ENCODE results near the gene CCDC57. TPM values are rescaled to one million over a fixed set of nuclear protein-coding genes. Genes with fewer than 3 reads are reported as not detected.

CCDC57 gene
- total RNA-seq, 1 experiment from 2014 or later: 31.0 TPM

GRCh38 chr17:82104797-82105416 is 107.7 kb downstream of the CCDC57 start:
- peaks cover 75% of the 10 kb centered on the region for H3K4me1 ChIP-seq
- Mint-ChIP-seq H3K4me1 (ENCODE audit: low read depth, unreplicated experiment) (peaks cover 42% of the 10 kb centered on the region), H3K36me3 (ENCODE audit: insufficient read depth, unreplicated experiment) (peaks cover 70% of the 10 kb centered on the region), H3K27ac (ENCODE audit: unreplicated experiment) (peak overlapping the region; percentile 87), H3K4me3 (ENCODE audit: unreplicated experiment) (peak overlapping the region; percentile 40), H3K9me3 (ENCODE audit: unreplicated experiment) (no peaks in the 10 kb centered on the region), H3K27me3 (ENCODE audit: insufficient read depth, unreplicated experiment) (no peaks in the 10 kb centered on the region)
- POLR2A ChIA-PET: interaction anchor here (1.4 kb wide), 1 partner anchor 67 kb away, joined by 5 read pairs; the partner anchor contains the start of gene DCXR
- no peak overlapping the region for H3K4me3 ChIP-seq (ENCODE audit: low read depth, low read length)
- no peaks in the 10 kb centered on the region for H3K36me3 ChIP-seq (ENCODE audit: control insufficient read depth, insufficient read depth, low read length)
- DNase-seq: peak in 1 of 2 experiments; percentile 11
- H3K9me3 ChIP-seq: no peaks in the 10 kb centered on the region
- no peaks in the 10 kb centered on the region for H3K27me3 ChIP-seq (replicated peaks; ENCODE audit: control insufficient read depth, insufficient read depth, low read length)
- BruUV-seq (replicated peaks): no TSS peak
- intact Hi-C loops (cut with micrococcal nuclease; ENCODE audit: unreplicated experiment): loop anchor here (2.0 kb wide), 1 partner anchor 72 kb away; no protein-coding TSS in a partner anchor
- no peak for TF ChIP-seq CTCF (IDR thresholded peaks at IDR 0.05; ENCODE audit: insufficient read depth in 1 of 2, low read depth in 1 of 2, low read length in 1 of 2, severe bottlenecking in 1 of 2, unreplicated experiment in 1 of 2)
- CTCF ChIA-PET: interaction anchor here (0.6 to 2.4 kb wide), 2 partner anchors 67 to 75 kb away, joined by 3 to 7 read pairs; partner anchors contain the start of gene DCXR

GRCh38 chr17:82103553-82104451 is 108.8 kb downstream of the CCDC57 start:
- ChIA-PET POLR2A (interaction anchor here (0.8 to 1.4 kb wide), 3 partner anchors 27 to 189 kb away, joined by 3 to 5 read pairs (median 3); partner anchors contain the start of gene DCXR), CTCF (interaction anchor here (0.5 to 2.4 kb wide), 3 partner anchors 66 to 425 kb away, joined by 3 to 7 read pairs (median 4); partner anchors contain the start of gene DCXR)
- peak; percentile 95 to 96 for DNase-seq
- TF ChIP-seq CTCF (IDR thresholded peaks at IDR 0.05; ENCODE audit: insufficient read depth in 1 of 2, low read depth in 1 of 2, low read length in 1 of 2, severe bottlenecking in 1 of 2, unreplicated experiment in 1 of 2): no peak
- Mint-ChIP-seq H3K9me3 (ENCODE audit: unreplicated experiment) (no peaks in the 10 kb centered on the region), H3K4me3 (ENCODE audit: unreplicated experiment) (peak overlapping the region; percentile 66), H3K27ac (ENCODE audit: unreplicated experiment) (peak overlapping the region; percentile 88), H3K36me3 (ENCODE audit: insufficient read depth, unreplicated experiment) (peaks cover 72% of the 10 kb centered on the region), H3K27me3 (ENCODE audit: insufficient read depth, unreplicated experiment) (no peaks in the 10 kb centered on the region), H3K4me1 (ENCODE audit: low read depth, unreplicated experiment) (peaks cover 42% of the 10 kb centered on the region)
- intact Hi-C loops (cut with micrococcal nuclease; ENCODE audit: unreplicated experiment): loop anchor here (2.0 kb wide), 1 partner anchor 71 kb away; no protein-coding TSS in a partner anchor
- Histone ChIP-seq H3K9me3 (no peaks in the 10 kb centered on the region), H3K4me1 (peaks cover 83% of the 10 kb centered on the region), H3K27me3 (replicated peaks; ENCODE audit: control insufficient read depth, insufficient read depth, low read length) (no peaks in the 10 kb centered on the region), H3K36me3 (ENCODE audit: control insufficient read depth, insufficient read depth, low read length) (no peaks in the 10 kb centered on the region), H3K4me3 (ENCODE audit: low read depth, low read length) (no peak overlapping the region)
- no TSS peak for BruUV-seq (replicated peaks)
